ENCODE measurements around the gene ATAT1. TPM values are rescaled to one million over a fixed set of nuclear protein-coding genes. Genes with fewer than 3 reads are reported as not detected.

Gene ATAT1
- total and polyA plus RNA-seq, 9 of the 15 experiments (the other 6 are each of a cell fraction or from before 2014, with no cell fraction given): 0.65 to 5.8 (median 1.6) TPM

DNA sequence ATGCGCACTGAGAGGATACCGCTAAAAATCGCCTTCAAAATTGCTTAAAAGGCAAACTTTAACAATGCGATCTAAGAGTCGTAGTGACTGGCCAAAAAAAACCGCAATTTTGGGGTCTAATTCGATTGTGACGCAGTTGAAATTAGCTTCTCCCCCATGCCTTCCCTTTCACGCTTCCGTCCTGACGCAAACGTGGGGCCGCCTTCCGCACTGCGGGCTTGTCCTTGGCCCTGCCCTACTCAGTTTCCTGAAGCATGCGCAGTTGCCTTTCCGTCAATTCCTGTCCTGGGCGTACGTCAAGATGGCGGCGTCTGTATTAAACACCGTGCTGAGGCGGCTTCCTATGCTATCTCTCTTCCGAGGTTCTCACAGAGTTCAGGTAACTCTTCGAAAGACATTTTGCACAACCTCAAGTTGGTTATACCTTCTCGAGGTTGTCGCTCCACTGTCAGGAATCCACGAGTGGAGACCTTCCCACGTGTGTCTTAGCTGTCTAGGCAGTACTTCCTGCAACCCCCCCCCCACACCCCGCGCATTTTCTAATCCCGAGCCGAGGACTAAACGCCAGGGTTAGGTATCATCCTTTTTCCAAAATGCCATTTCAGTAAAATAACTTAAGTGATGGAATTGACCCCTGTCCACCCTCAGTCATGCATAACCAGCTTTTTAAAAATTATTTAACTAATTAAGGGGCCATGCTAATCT, 9.0 kb upstream of the ATAT1 start, which contains the start of gene MRPS18B (continued):
- TF ChIP-seq, protein P1, sequence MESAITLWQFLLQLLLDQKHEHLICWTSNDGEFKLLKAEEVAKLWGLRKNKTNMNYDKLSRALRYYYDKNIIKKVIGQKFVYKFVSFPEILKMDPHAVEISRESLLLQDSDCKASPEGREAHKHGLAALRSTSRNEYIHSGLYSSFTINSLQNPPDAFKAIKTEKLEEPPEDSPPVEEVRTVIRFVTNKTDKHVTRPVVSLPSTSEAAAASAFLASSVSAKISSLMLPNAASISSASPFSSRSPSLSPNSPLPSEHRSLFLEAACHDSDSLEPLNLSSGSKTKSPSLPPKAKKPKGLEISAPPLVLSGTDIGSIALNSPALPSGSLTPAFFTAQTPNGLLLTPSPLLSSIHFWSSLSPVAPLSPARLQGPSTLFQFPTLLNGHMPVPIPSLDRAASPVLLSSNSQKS (CRISPR knock-in tag; IDR thresholded peaks at IDR 0.05): no peak
- TF ChIP-seq CCNT2 (IDR thresholded peaks at IDR 0.05; ENCODE audit: borderline replicate concordance, extremely low read depth, insufficient read length, low read depth, low read length) (no peak), MCM7 (IDR thresholded peaks at IDR 0.05) (no peak), MTF1 (CRISPR knock-in tag; IDR thresholded peaks at IDR 0.05; ENCODE audit: borderline replicate concordance) (no peak; the same call in 1 of the 2 replicates), KAT2B (IDR thresholded peaks at IDR 0.05; ENCODE audit: low read depth, low read length) (no peak), DNMT1 (IDR thresholded peaks at IDR 0.05) (no peak), PYGO2 (tag; IDR thresholded peaks at IDR 0.05) (no peak), STAT5B (CRISPR knock-in tag; IDR thresholded peaks at IDR 0.05) (no peak), ZNF347 (CRISPR knock-in tag; IDR thresholded peaks at IDR 0.05; ENCODE audit: low read depth) (no peak), TCF7 (IDR thresholded peaks at IDR 0.05; ENCODE audit: borderline replicate concordance) (peak; percentile 13; the same call in 1 of the 2 replicates), DDX20 (tag; IDR thresholded peaks at IDR 0.05; ENCODE audit: low read depth) (no peak), ZNF589 (CRISPR knock-in tag; IDR thresholded peaks at IDR 0.05; ENCODE audit: low read depth) (peak; percentile 71; the same call in 1 of the 2 replicates), PRPF4 (IDR thresholded peaks at IDR 0.05; ENCODE audit: insufficient read depth, low read depth, low read length, poor library complexity, severe bottlenecking) (no peak), NUFIP1 (IDR thresholded peaks at IDR 0.05; ENCODE audit: partially characterized antibody) (no peak), ESRRA (IDR thresholded peaks at IDR 0.05; ENCODE audit: borderline replicate concordance, low read depth) (peak; percentile 96), RBM22 (IDR thresholded peaks at IDR 0.05; ENCODE audit: low read depth, low read length, poor library complexity, severe bottlenecking) (no peak), CBX3 (IDR thresholded peaks at IDR 0.05; ENCODE audit: borderline replicate concordance in 1 of 2, low read length in 2 of 2) (no peak; a peak in 2 of 3 replicates), ZNF316 (IDR thresholded peaks at IDR 0.05) (peak; percentile 87), ZNF785 (CRISPR knock-in tag; IDR thresholded peaks at IDR 0.05) (no peak), MAZ (CRISPR knock-in tag; conservative IDR thresholded peaks at IDR 0.05 in 1 of 2, IDR thresholded peaks at IDR 0.05 in 1 of 2) (peak in 1 of 2 experiments; percentile 62), SIX5 (IDR thresholded peaks at IDR 0.05; ENCODE audit: borderline replicate concordance in 1 of 2, insufficient read depth in 1 of 2, low read depth in 1 of 2, low read length in 2 of 2) (no peak), CBX5 (IDR thresholded peaks at IDR 0.05; ENCODE audit: borderline replicate concordance, low read depth) (no peak), ZNF77 (CRISPR knock-in tag; IDR thresholded peaks at IDR 0.05) (no peak)
- TF ChIP-seq, protein P2, sequence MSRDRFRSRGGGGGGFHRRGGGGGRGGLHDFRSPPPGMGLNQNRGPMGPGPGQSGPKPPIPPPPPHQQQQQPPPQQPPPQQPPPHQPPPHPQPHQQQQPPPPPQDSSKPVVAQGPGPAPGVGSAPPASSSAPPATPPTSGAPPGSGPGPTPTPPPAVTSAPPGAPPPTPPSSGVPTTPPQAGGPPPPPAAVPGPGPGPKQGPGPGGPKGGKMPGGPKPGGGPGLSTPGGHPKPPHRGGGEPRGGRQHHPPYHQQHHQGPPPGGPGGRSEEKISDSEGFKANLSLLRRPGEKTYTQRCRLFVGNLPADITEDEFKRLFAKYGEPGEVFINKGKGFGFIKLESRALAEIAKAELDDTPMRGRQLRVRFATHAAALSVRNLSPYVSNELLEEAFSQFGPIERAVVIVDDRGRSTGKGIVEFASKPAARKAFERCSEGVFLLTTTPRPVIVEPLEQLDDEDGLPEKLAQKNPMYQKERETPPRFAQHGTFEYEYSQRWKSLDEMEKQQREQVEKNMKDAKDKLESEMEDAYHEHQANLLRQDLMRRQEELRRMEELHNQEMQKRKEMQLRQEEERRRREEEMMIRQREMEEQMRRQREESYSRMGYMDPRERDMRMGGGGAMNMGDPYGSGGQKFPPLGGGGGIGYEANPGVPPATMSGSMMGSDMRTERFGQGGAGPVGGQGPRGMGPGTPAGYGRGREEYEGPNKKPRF (IDR thresholded peaks at IDR 0.05; ENCODE audit: low read depth, low read length): no peak
- TF ChIP-seq, protein P3, sequence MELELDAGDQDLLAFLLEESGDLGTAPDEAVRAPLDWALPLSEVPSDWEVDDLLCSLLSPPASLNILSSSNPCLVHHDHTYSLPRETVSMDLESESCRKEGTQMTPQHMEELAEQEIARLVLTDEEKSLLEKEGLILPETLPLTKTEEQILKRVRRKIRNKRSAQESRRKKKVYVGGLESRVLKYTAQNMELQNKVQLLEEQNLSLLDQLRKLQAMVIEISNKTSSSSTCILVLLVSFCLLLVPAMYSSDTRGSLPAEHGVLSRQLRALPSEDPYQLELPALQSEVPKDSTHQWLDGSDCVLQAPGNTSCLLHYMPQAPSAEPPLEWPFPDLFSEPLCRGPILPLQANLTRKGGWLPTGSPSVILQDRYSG (tag; conservative IDR thresholded peaks at IDR 0.05; ENCODE audit: low read depth): peak; percentile 76; the same call in 1 of the 2 replicates

Data from K562 (cell line).